Neutrophil (primary cell): Measurements from ENCODE around the gene NAA40.

Experiments used
- H3K27ac ChIP-seq: fragments of 200-600 bp; sonication (generic); 2 replicates; pipeline ENCODE4 v1.5.1; 2016; ENCODE audit warnings: mild to moderate bottlenecking, moderate library complexity
- H3K27me3 ChIP-seq: fragments of 200-600 bp; sonication (generic); 2 replicates; pipeline ENCODE4 v1.6.0; 2016; ENCODE audit warnings: mild to moderate bottlenecking
- H3K36me3 ChIP-seq: fragments of 200-600 bp; sonication (generic); 2 replicates; pipeline ENCODE4 v1.5.1; 2017
- H3K4me1 ChIP-seq, 2 experiments: fragments of 200-600 bp in 1 of 2; sonication (generic) in 1 of 2; 1 replicate in 1 of 2; 2 replicates in 1 of 2; pipeline versions ENCODE4 v1.5.1 to v1.6.1; 2013 to 2016; ENCODE audit warnings: low read depth in 1 of 2, low read length in 1 of 2, mild to moderate bottlenecking in 1 of 2, moderate library complexity in 1 of 2; ENCODE audit not compliant: control insufficient read depth in 1 of 2, insufficient read depth in 1 of 2
- H3K4me3 ChIP-seq, 2 experiments: fragments of 200-600 bp in 1 of 2; sonication (generic) in 1 of 2; 1 replicate in 1 of 2; 2 replicates in 1 of 2; pipeline ENCODE4 v1.5.1; 2013 to 2016; ENCODE audit warnings: low read depth in 1 of 2, low read length in 1 of 2, mild to moderate bottlenecking in 1 of 2, moderate library complexity in 1 of 2
- H3K9me3 ChIP-seq: fragments of 200-600 bp; sonication (generic); 2 replicates; pipeline ENCODE4 v1.5.1; 2016
- TF ChIP-seq, protein P1 (sequence below): fragments of 200-600 bp; sonication (generic); IDR thresholded peaks from 2 replicates; pipeline ENCODE4 v1.5.1; 2016; ENCODE audit warnings: antibody characterized with exemption

The NAA40 gene

GRCh38 chr11:63940786-63941185, 2.0 kb downstream of the NAA40 start:
- no peak overlapping the region for H3K4me3 ChIP-seq
- TF ChIP-seq, protein P1, sequence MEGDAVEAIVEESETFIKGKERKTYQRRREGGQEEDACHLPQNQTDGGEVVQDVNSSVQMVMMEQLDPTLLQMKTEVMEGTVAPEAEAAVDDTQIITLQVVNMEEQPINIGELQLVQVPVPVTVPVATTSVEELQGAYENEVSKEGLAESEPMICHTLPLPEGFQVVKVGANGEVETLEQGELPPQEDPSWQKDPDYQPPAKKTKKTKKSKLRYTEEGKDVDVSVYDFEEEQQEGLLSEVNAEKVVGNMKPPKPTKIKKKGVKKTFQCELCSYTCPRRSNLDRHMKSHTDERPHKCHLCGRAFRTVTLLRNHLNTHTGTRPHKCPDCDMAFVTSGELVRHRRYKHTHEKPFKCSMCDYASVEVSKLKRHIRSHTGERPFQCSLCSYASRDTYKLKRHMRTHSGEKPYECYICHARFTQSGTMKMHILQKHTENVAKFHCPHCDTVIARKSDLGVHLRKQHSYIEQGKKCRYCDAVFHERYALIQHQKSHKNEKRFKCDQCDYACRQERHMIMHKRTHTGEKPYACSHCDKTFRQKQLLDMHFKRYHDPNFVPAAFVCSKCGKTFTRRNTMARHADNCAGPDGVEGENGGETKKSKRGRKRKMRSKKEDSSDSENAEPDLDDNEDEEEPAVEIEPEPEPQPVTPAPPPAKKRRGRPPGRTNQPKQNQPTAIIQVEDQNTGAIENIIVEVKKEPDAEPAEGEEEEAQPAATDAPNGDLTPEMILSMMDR: no peak
- no peaks in the 10 kb centered on the region for H3K9me3 ChIP-seq
- no peaks in the 10 kb centered on the region for H3K27me3 ChIP-seq
- H3K36me3 ChIP-seq: no peaks in the 10 kb centered on the region
- H3K27ac ChIP-seq: peak overlapping the region; percentile 62
- peaks cover 28 to 30% of the 10 kb centered on the region in 2 experiments for H3K4me1 ChIP-seq

- H3K4me3 ChIP-seq: no peak overlapping the region
- H3K36me3 ChIP-seq: no peaks in the 10 kb centered on the region
- TF ChIP-seq, protein P1: no peak
- no peaks in the 10 kb centered on the region for H3K9me3 ChIP-seq
- no peaks in the 10 kb centered on the region for H3K27me3 ChIP-seq
- H3K4me1 ChIP-seq: peaks cover 28 to 30% of the 10 kb centered on the region in 2 experiments
- H3K27ac ChIP-seq: no peak overlapping the region
These were observed 3.1 kb downstream of the NAA40 start for GRCh38 chr11:63941901-63942300.

GRCh38 chr11:63942803-63943202, 4.0 kb downstream of the NAA40 start:
- Histone ChIP-seq H3K36me3 (no peaks in the 10 kb centered on the region), H3K9me3 (no peaks in the 10 kb centered on the region), H3K4me1 (peaks cover 26 to 27% of the 10 kb centered on the region in 2 experiments), H3K4me3 (no peak overlapping the region), H3K27ac (no peak overlapping the region), H3K27me3 (no peaks in the 10 kb centered on the region)
- TF ChIP-seq, protein P1: no peak

DNA sequence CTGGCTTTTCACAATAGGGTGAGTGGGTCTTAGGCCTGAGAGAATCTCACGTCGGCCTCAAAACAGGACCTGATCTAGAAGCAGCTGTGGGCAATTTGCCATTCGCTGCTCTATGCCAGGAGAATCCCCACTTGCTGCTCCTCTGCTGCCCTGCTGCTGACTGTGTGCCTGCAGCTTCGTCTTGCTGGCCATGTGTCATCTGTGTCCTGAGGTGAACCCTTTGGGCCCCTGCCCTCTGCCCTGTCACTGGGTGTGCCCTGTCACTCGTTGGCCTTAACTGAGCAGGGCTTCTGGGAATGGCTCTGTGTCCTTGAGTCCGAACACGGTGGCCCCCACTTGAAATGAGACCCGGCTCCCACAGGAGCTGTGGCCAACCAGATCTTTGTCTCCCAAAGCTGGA, 6.2 kb downstream of the NAA40 start:
- Histone ChIP-seq H3K4me3 (no peak overlapping the region), H3K9me3 (no peaks in the 10 kb centered on the region), H3K27me3 (no peaks in the 10 kb centered on the region), H3K36me3 (no peaks in the 10 kb centered on the region), H3K4me1 (peaks cover 10 to 12% of the 10 kb centered on the region in 2 experiments), H3K27ac (no peak overlapping the region)
- TF ChIP-seq, protein P1: no peak

DNA sequence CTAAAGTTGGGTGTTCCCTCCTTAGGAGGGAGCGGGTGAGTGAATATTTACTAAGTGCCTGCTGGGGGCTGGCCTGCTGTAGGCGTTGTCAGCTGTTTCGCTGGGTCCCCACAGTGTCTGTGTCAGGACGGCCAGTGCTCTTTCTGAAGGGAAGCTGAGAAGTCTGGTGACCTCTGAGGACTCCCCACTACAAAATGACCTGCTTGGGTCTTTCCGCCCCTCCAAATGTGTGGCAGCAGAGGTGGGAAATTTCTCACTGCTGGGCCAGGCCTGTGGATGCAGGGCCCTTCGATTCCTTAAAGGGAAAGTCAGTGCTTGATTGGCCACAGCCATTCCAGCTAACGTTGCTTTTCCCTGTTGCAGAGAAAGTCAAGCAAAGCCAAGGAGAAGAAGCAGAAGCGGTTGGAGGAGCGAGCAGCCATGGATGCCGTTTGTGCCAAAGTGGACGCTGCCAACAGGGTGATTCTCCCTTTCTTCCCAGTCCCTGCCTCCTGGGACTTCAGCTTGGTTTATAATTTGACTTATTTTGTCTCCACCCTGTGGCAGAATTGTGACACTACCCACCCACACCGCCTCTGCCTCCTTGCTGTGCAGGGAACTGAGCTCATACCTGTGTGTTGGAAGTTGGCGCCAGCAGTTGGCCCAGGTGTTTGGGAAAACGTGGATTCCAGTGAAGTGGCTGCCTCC, 6.8 kb downstream of the NAA40 start:
- Histone ChIP-seq H3K9me3 (no peaks in the 10 kb centered on the region), H3K27ac (no peak overlapping the region), H3K4me3 (no peak overlapping the region), H3K4me1 (peaks cover 5 to 6% of the 10 kb centered on the region in 2 experiments), H3K36me3 (no peaks in the 10 kb centered on the region), H3K27me3 (no peaks in the 10 kb centered on the region)
- TF ChIP-seq, protein P1: peak; percentile 28
